ENCODE data around the gene LUM.

LUM gene

DNA sequence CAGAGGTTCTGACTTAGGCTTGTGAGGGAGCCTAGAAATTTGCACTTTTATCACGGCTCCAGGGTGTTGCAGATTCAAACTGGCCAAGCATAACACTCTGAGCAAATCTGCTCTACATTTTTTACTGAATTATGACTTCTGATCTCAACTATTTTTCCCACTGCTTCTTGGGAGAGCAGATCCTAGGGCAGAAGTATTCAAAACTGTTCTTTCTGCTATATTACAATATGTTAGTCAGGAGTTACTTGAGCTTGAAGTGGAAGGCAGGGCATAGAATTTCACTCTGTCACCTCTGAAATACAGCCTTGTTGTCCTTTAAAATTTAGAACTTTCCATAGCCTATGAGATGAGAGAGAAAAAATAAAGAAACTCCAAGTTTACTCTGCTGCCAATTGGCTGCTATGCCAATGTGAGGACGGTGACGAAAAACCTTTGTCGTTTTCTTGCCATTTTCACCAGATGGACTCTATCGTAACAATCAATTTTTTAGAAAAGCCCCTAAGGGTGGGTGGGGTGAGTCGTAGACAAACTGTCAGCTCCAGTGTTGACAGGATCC is 37.1 kb downstream of the LUM start:
- DNase-seq (ENCODE audit: low read depth) = no peak

DNA sequence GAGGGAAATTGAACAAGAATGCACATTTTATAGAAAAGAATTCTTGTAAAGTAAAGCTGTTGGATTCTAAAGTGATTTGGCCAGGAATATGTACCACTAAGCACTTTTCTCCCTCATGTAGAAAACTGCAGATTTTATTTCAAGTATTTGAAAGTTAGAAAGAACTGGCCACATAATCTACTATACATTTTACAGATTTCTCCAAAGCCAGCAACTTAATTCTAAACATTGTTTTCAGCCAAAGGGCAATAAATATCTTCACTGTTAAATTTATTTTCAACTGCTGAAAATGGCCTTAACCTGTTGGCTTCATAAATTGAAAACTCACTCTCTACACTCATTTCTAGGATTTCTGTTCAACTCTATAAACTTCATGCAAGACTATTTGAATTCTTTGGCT is 37.9 kb downstream of the LUM start:
- DNase-seq (ENCODE audit: low read depth) = no peak

DNA sequence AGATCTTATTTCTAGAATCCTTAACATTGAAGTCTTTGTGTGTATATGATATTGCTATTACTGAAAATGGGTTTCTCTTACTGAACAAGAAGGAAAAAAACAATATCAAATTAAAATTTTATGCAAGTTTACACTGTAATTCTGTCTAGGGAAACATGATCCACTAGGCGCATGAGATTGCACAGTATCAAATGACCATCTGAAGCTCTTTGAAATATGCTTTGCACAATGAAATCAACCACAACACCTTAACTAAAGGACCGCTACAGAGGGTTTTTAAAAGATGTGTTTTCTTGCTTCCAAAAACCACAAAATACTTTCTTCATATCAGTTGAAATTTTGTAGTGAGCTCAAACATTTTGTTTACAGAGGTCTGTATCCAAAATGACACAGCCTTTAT is 38.4 kb downstream of the LUM start:
- no peak for DNase-seq (ENCODE audit: low read depth)

DNA sequence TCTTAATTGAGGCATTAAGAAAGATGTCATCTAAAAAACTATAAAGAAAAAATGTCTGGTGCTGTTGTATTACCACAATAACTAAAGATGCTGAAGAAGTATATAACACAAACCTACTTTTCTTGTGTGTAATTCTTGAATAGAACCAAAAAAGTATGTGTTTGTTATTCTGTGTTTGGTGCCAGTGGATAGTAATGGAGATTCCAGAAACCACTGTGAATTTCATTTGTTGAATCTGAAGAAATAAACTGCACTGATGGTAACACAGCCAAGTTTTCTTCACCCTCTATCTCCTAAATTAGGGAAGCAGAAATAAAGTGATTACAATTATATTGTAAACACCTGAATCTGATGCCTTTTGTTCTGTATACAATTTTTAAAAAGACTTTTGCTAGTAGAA is 40.4 kb downstream of the LUM start:
- DNase-seq (ENCODE audit: low read depth) = no peak

DNA sequence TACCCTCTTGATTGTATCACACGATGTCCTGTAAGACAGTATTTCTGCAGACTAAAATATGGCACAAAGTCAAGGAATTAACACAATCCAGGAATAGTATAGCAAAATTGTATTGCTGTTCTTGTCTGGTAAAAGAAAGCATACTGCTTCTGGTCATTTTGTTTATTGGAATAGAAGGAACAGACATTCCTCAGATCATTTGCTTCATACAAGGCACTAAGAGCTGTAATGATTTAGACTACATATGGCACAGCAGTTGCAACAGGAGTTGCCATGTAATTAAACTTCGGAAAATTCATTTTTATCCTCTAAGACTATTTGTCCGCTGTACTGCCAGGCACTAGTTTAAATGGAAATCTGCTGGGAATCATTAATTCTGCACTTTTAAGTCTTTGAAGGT is 45.9 kb downstream of the LUM start:
- DNase-seq (ENCODE audit: low read depth) = no peak

DNA sequence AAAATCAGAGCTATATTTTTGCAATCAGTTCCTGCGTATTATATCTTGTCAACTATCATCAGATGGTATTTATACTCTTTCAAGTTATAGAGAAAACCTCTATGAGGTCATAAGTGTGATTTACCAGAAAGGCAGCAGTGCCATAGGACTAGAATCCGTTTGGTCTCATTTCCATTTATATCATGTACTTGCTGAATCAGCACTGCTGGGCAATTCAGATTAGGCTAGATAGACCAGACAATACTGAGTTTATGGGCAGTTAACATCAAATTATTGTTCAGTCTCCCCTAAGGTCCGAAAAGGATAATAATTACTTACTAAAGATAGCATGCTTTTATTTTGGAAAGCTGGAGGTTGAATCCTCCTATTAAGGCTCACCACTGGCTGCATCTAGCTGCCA is 46.7 kb downstream of the LUM start:
- no peak for DNase-seq (ENCODE audit: low read depth)

DNA sequence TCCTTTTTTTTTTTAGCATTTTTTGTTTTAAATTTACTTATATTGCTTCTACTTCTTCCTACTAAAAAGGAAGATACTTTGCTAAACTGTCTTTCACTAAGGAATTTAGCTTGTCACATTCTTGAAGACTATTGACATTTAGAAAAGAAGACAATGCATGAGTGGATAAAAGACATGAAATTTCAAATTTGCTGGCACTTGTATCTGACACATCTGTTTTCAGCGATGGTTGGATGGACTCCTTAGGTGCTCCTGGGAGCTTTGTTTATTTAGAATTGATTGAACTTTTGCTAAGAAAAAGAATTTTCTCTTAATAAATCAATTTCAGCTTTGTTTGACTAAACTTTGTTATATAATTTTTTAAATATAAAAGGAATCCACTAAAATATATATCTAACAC is 50.2 kb downstream of the LUM start:
- DNase-seq (ENCODE audit: low read depth) = no peak

DNA sequence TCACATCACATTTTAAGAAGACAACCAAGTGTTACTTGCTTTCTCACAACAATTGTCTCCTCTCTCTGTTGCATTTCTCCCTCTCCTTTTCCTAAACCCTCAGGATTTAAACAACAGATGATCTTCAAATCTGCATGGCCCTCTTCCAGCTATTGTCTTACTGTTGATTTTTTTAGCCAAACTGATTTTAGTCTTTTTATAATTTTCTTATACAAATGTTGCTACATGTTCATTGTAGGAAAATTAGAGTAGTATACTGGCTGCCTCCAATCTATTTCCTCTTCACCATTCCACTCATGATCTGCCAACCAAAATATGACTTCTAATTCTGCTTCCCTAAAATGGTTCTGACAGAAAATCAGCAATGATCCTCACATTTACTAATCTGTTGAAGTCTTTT is 52.1 kb downstream of the LUM start:
- no peak for DNase-seq (ENCODE audit: low read depth)

DNA sequence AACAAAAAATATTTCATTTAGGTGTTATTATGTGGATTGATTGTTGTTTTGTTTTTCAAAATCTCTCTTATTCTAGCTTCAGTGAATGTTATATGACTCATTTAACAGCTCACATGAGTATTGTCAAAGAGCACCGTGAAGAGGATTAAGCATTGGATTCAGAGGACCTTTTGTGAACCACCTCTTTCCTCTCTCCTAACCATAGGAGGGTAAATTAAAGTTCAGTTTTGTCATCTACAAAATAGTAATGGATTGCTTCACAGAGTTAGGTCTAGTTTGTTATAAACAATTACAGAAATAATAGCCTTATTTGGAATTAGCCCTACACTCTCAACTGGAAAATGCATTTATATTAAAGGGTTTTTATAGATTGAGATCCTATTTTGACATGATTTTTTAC is 52.5 kb downstream of the LUM start:
- no peak for DNase-seq (ENCODE audit: low read depth)

DNA sequence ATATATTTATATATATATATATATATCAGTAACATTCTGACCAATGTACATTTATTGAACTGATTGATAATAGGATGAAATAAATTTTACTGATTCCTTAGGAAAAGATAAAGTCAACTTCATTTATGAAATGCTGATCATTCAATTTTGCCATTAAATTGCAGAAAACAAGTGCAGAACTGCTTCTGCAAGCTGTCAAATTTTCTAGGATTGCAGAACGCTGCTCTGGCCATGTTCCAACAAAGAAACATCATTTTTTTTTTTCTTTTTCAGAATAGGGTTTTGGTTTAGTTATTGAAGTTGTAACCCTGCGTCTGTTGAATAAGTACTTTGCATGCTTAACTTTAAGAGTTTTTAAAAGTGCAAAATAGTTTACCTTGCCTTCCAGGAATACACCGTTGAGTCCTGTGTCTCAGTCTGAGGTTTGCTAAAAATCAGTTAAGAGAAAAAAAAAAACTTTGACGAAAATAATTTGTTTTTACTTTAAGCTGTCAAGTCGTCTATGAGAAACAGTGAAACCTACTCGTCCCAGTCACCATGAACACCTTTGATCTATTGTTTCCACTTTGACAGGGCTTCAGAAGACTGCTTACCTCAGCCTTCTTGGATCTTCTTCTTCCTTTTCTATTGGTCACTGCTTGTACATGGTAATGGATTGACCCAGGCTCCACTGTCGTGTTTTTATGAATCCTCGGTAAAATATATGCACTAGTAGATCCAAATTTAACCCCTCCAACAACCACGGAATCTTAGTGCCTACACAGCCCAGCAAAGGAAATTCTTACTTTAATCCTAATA is 53.7 kb downstream of the LUM start, which contains the start of gene KERA:
Gene KERA, minus strand, starts transcription at position 657 of the 798 bp plus-strand sequence. CDS start 1,743 bp downstream, outside the sequence.
- no peak for DNase-seq (ENCODE audit: low read depth)

DNA sequence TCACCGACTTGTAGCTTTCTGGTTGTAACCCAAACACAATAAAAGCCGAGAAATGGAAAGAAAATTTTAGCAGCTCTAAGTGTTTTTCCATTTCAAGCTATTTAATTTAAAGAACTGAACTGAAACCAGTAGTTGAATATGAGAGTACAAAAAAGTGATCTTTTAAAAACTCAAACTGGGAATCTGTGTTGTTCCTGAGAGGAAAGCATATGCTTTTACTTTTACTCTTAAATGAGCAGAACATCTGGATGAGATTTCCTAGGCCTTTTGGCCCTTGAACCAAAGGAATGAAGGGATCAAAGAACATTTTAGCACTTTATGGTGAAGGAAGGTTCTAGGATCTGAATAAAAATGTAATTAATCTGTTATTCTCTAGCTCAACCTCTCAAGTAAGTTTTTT is 54.8 kb downstream of the LUM start:
- DNase-seq (ENCODE audit: low read depth) = no peak

DNA sequence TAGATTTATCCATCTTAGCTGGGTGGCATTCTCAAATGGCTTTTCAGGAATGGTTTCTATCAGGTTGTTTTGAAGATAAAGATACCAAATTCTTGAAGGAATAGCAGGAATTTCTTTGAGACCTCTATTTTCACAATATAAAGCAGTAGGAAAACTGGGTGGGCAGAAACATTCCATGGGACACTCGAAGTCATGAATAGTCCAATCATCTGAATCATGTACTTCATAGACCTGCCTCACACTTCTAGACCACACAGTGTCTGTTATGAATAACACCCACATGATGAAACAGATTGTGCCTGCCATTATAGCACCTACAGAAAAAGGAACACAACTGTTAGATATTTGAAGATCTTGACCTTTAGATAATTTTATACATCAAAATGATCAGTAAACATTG is 55.3 kb downstream of the LUM start:
- DNase-seq (ENCODE audit: low read depth) = no peak

DNA sequence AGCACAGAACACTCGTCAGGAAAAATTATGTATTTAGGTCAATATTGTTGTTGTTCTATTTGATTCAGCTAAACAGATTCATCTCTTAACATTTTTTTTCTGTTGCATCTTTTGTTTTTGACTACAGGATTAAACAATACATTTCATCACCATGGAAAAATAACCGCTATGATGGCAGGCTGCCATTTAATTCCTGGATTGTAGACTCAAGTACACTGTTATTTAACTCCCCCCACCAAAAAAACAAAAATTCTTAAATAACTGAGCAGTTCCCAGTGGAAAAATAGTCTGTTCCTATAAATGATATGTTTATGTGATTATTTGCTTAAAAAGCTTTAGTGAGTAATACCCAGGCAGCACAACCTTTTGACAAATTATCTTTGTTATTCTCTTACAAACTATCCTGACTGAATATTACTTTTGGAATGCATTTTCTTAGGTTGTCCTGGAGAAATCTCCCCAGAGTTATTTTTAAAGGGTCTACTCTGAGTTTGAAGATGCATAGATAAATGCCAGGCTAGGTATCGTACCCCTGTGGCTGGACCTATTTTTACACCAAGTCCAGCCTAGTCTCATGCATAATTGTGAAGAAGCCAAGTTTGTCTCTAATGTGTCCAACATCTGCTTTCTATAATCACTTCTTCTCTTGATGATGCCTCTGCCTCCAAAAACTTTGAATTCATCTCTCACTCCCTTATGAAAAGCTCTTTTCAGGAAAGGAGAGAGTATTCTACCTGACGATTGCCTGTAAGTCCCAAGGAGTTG is 57.2 kb downstream of the LUM start:
- no peak for DNase-seq (ENCODE audit: low read depth)

All from activated gamma-delta T cell treated with anti-CD3 and anti-CD28 coated beads, Interleukin-2, amount 50 U/mL, for 16 hours (primary cell).